Immature natural killer cell (primary cell): ENCODE data around the gene C11orf21. TPM values are rescaled to one million over a fixed set of nuclear protein-coding genes. Genes with fewer than 3 reads are reported as not detected.
A peak's percentile ranks its signal among the peaks of the same experiment; 100 is the strongest.
"Not testable (repeated sequence)": the region's sequence is repeated elsewhere in the genome, so short reads cannot be mapped to it uniquely, and the experiment has no call there.

Experiments
- DNase-seq, 3 donors: peaks; one replicate each; pipeline ENCODE4 v3.0.0; 2022; ENCODE audit warnings: mixed read lengths in 1 of 3
- H3K27ac Mint-ChIP-seq, 6 donors: one replicate each; pipeline ENCODE4 v1.8.0; 2020; ENCODE audit warnings: mixed read lengths in 6 of 6, mild to moderate bottlenecking in 5 of 6, inconsistent platforms in 4 of 6, moderate library complexity in 3 of 6
- H3K27me3 Mint-ChIP-seq, 3 donors: one replicate each; pipeline ENCODE4 v1.8.0; 2020 to 2021; ENCODE audit warnings: low read depth in 3 of 3, mild to moderate bottlenecking in 3 of 3, mixed read lengths in 3 of 3, moderate library complexity in 3 of 3, inconsistent platforms in 1 of 3
- H3K36me3 Mint-ChIP-seq, 3 donors: one replicate each; pipeline ENCODE4 v1.8.0; 2020; ENCODE audit warnings: mixed read lengths in 3 of 3, inconsistent platforms in 2 of 3, mild to moderate bottlenecking in 2 of 3
- H3K4me1 Mint-ChIP-seq, 2 donors: one replicate each; pipeline ENCODE4 v1.8.0; 2020; ENCODE audit warnings: inconsistent platforms in 2 of 2, mild to moderate bottlenecking in 2 of 2, mixed read lengths in 2 of 2, moderate library complexity in 1 of 2
- H3K4me3 Mint-ChIP-seq, 5 donors: one replicate each; pipeline ENCODE4 v1.8.0; 2020; ENCODE audit warnings: mild to moderate bottlenecking in 5 of 5, mixed read lengths in 5 of 5, inconsistent platforms in 3 of 5, moderate library complexity in 3 of 5
- H3K9me3 Mint-ChIP-seq, 6 donors: one replicate each; pipeline ENCODE4 v1.8.0; 2020; ENCODE audit warnings: mild to moderate bottlenecking in 6 of 6, mixed read lengths in 6 of 6, inconsistent platforms in 4 of 6, moderate library complexity in 3 of 6
- polyA plus RNA-seq, 3 donors: library from polyadenylated mRNA; unstranded; fragments of 300-500 nt; fragmentation: Illumina TruSeq; gene quantifications; one replicate each; pipeline ENCODE4 v1.2.3, GENCODE V29; 2021

Gene C11orf21
- polyA plus RNA-seq: 10 to 100 TPM; 36.3 to 57.5 (median 36.6) TPM

DNA sequence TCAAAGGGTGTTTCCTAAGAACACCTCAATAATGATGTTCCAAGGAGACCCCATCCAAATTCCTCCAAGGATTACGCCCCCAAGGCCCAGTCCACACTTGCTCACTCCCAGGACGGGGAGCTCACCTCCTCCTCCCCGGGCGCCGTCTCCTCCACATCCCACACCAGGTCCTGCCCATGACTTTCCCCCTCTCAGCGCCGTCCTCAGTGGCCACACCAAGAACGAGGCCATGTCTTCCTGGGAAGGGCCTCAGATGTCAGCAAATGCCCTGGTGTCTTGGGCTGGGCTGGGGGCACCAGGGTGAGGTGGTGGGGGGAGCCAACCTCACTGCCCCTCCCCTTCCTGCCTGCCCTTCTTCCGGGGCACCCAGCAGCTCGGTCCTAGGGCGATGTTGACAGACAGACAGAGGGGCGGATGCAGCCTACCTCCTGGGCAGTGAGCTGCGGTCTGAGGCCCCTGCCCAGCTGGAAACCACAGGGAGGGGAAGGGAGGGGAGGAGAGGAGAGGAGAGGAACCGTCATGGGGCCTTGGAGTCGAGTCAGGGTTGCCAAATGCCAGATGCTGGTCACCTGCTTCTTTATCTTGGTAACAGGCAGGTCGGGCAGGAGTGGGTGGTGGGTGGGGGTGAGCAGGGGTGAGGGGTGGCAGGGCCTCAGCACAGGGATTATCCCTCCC is at the start of gene C11orf21, which contains the start of gene TSPAN32:
Gene C11orf21, minus strand, starts transcription at position 288 of the 675 bp plus-strand sequence. Its CDS starts 110 bp downstream, at position 178.
Gene TSPAN32, plus strand, starts transcription at position 383 of the 675 bp plus-strand sequence. Its CDS starts 137 bp downstream, at position 520.
- Mint-ChIP-seq H3K4me1 (peaks cover 71 to 73% of the 10 kb centered on the region in 2 donors), H3K36me3 (peaks cover 0 to 10% (median 7%) of the 10 kb centered on the region in 3 donors), H3K27ac (peak within 1 kb of the TSS; percentile 90 to 96 (median 94)), H3K27me3 (peaks cover 2 to 11% (median 3%) of the 10 kb centered on the region in 3 donors), H3K4me3 (peak within 1 kb of the TSS; percentile 91 to 97 (median 94)), H3K9me3 (no peaks in the 10 kb centered on the region)
- peak; percentile 79 to 84 (median 84) for DNase-seq

- no peak for DNase-seq
- H3K36me3 Mint-ChIP-seq: peaks cover 4 to 5% (median 4%) of the 10 kb centered on the region in 3 donors
- no peak overlapping the region for H3K27ac Mint-ChIP-seq
- H3K9me3 Mint-ChIP-seq: peaks cover 0 to 6% (median 3%) of the 10 kb centered on the region in 6 donors
- H3K27me3 Mint-ChIP-seq: peaks cover 0 to 3% (median 0%) of the 10 kb centered on the region in 3 donors
- H3K4me3 Mint-ChIP-seq: no peak overlapping the region
- H3K4me1 Mint-ChIP-seq: no peaks in the 10 kb centered on the region
These were observed 47.3 kb upstream of the C11orf21 start for GRCh38 chr11:2348986-2349385.

GRCh38 chr11:2347308-2347830 is 45.7 kb upstream of the C11orf21 start:
- no peak for DNase-seq
- no peaks in the 10 kb centered on the region for H3K4me1 Mint-ChIP-seq
- H3K27me3 Mint-ChIP-seq: peaks cover 0 to 4% (median 0%) of the 10 kb centered on the region in 3 donors
- H3K36me3 Mint-ChIP-seq: peaks cover 4 to 5% (median 4%) of the 10 kb centered on the region in 3 donors
- peaks cover 0 to 6% (median 3%) of the 10 kb centered on the region in 6 donors for H3K9me3 Mint-ChIP-seq
- no peak overlapping the region for H3K27ac Mint-ChIP-seq
- H3K4me3 Mint-ChIP-seq: no peak overlapping the region

- Mint-ChIP-seq H3K27me3 (peaks cover 0 to 4% (median 0%) of the 10 kb centered on the region in 3 donors), H3K4me1 (no peaks in the 10 kb centered on the region), H3K4me3 (no peak overlapping the region), H3K9me3 (peaks cover 0 to 6% (median 3%) of the 10 kb centered on the region in 6 donors), H3K27ac (no peak overlapping the region), H3K36me3 (peaks cover 4 to 5% (median 4%) of the 10 kb centered on the region in 3 donors)
- DNase-seq: no peak
These were observed 45.0 kb upstream of the C11orf21 start for GRCh38 chr11:2346586-2347307.

DNA sequence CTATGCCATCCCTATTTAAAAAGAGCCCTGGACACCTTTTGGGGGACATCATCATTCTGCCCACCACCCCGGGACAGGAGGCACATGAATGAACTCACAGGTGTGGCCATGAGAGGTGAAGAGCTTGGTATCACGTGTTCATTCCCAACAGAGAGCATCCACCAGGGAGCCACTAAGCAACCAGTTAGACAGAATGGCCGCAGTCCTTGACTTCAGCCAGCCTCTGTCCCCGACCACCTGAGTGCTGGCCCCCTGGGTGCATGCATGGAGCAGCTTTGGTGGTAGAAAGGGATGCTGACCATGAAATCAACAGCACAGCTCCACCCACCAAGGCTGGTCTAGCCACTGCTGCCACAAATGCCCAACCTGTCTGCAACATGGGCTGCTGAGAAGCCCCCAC is 44.3 kb upstream of the C11orf21 start:
- Mint-ChIP-seq H3K27me3 (peaks cover 0 to 6% (median 0%) of the 10 kb centered on the region in 3 donors), H3K4me3 (no peak overlapping the region), H3K9me3 (peaks cover 0 to 6% (median 3%) of the 10 kb centered on the region in 6 donors), H3K36me3 (peaks cover 4 to 5% (median 4%) of the 10 kb centered on the region in 3 donors), H3K4me1 (no peaks in the 10 kb centered on the region), H3K27ac (peak overlapping the region in 1 of 6 donors; percentile 40)
- DNase-seq: no peak

- peaks cover 0 to 6% (median 3%) of the 10 kb centered on the region in 6 donors for H3K9me3 Mint-ChIP-seq
- H3K27me3 Mint-ChIP-seq: peaks cover 0 to 7% (median 0%) of the 10 kb centered on the region in 3 donors
- peaks cover 4 to 5% (median 4%) of the 10 kb centered on the region in 3 donors for H3K36me3 Mint-ChIP-seq
- no peak overlapping the region for H3K27ac Mint-ChIP-seq
- no peaks in the 10 kb centered on the region for H3K4me1 Mint-ChIP-seq
- no peak for DNase-seq
- H3K4me3 Mint-ChIP-seq: no peak overlapping the region
These were observed 43.3 kb upstream of the C11orf21 start for GRCh38 chr11:2345050-2345449.

DNA sequence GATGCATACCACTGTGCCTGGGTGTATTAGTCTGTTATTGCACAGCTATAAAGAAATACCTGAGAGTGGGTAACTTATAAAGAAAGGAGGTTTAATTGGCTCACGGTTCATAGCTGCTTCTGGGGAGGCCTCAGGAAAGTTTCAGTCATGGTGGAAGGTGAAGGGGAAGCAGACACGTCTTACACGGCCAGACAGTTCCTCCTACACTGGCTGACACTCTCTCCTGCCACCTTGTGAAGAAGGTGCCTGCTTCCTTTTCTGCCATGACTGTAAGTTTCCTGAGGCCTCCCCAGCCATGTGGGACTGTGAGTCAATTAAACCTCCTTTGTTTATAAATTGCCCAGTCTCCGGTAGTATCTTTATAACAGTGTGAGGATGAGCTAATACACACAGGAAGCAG is 41.8 kb upstream of the C11orf21 start:
- H3K36me3 Mint-ChIP-seq: peaks cover 0 to 5% (median 0%) of the 10 kb centered on the region in 3 donors
- H3K4me3 Mint-ChIP-seq: no peak overlapping the region
- no peak overlapping the region for H3K27ac Mint-ChIP-seq
- H3K9me3 Mint-ChIP-seq: peaks cover 0 to under 1% (median 0%) of the 10 kb centered on the region in 6 donors
- peaks cover 2 to 7% (median 2%) of the 10 kb centered on the region in 3 donors for H3K27me3 Mint-ChIP-seq
- no peaks in the 10 kb centered on the region for H3K4me1 Mint-ChIP-seq
- DNase-seq: no peak

GRCh38 chr11:2342981-2343380 is 41.3 kb upstream of the C11orf21 start:
- H3K27ac Mint-ChIP-seq: no peak overlapping the region
- no peak overlapping the region for H3K4me3 Mint-ChIP-seq
- no peaks in the 10 kb centered on the region for H3K4me1 Mint-ChIP-seq
- peaks cover 0 to under 1% (median 0%) of the 10 kb centered on the region in 3 donors for H3K36me3 Mint-ChIP-seq
- no peak for DNase-seq
- no peaks in the 10 kb centered on the region for H3K9me3 Mint-ChIP-seq
- peaks cover 2 to 7% (median 2%) of the 10 kb centered on the region in 3 donors for H3K27me3 Mint-ChIP-seq

- no peaks in the 10 kb centered on the region for H3K36me3 Mint-ChIP-seq
- no peaks in the 10 kb centered on the region for H3K9me3 Mint-ChIP-seq
- H3K27ac Mint-ChIP-seq: no peak overlapping the region
- H3K27me3 Mint-ChIP-seq: peaks cover 2 to 7% (median 2%) of the 10 kb centered on the region in 3 donors
- no peak overlapping the region for H3K4me3 Mint-ChIP-seq
- DNase-seq: no peak
- H3K4me1 Mint-ChIP-seq: no peaks in the 10 kb centered on the region
These were observed 40.8 kb upstream of the C11orf21 start for GRCh38 chr11:2342557-2342956.

DNA sequence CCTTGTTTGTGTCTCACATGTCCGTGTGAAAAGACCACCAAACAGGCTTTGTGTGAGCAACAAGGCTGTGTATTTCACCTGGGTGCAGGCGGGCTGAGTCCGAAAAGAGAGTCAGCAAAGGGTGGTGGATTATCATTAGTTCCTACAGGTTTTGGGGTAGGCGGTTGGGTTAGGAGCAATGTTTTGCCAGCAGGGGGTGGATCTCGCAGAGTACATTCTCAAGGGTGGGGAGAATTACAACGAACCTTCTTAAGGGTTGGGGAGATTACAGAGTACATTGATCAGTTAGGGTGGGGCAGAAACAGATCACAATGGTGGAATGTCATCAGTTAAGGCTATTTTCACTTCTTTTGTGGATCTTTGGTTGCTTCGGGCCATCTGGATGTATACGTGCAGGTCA is 37.0 kb upstream of the C11orf21 start:
- peak in 1 of 3 donors; percentile 33 for DNase-seq
- not testable (repeated sequence) for H3K27ac Mint-ChIP-seq, H3K36me3 Mint-ChIP-seq, H3K4me3 Mint-ChIP-seq, H3K4me1 Mint-ChIP-seq, H3K9me3 Mint-ChIP-seq
- H3K27me3 Mint-ChIP-seq: peaks cover 4 to 12% (median 6%) of the 10 kb centered on the region in 3 donors

GRCh38 chr11:2335286-2335685 is 33.6 kb upstream of the C11orf21 start:
- not testable (repeated sequence) for H3K27ac Mint-ChIP-seq, H3K4me1 Mint-ChIP-seq, H3K36me3 Mint-ChIP-seq, DNase-seq, H3K4me3 Mint-ChIP-seq, H3K27me3 Mint-ChIP-seq, H3K9me3 Mint-ChIP-seq

- peaks cover 6 to 14% (median 8%) of the 10 kb centered on the region in 3 donors for H3K27me3 Mint-ChIP-seq
- DNase-seq, H3K4me3 Mint-ChIP-seq, H3K27ac Mint-ChIP-seq, H3K4me1 Mint-ChIP-seq, H3K36me3 Mint-ChIP-seq, H3K9me3 Mint-ChIP-seq: not testable (repeated sequence)
These were observed 31.9 kb upstream of the C11orf21 start for GRCh38 chr11:2333486-2334205.

GRCh38 chr11:2332569-2332968 is 30.9 kb upstream of the C11orf21 start:
- H3K27me3 Mint-ChIP-seq: peaks cover 10 to 16% (median 14%) of the 10 kb centered on the region in 3 donors
- not testable (repeated sequence) for DNase-seq, H3K4me1 Mint-ChIP-seq, H3K36me3 Mint-ChIP-seq, H3K9me3 Mint-ChIP-seq, H3K4me3 Mint-ChIP-seq, H3K27ac Mint-ChIP-seq
